Mucosa of descending colon (tissue), 3 donors: ENCODE measurements around the gene CDH15. TPM values are rescaled to one million over a fixed set of nuclear protein-coding genes. Genes with fewer than 3 reads are reported as not detected.

Experiments
- ATAC-seq: fragments of 200-7000 bp; cut with Tn5 transposase; one replicate; pipeline ENCODE4 v1.9.1; 2020; ENCODE audit warnings: mild to moderate bottlenecking, moderate library complexity
- DNase-seq, 3 donors: peaks; one replicate each; pipeline ENCODE4 v3.0.0-alpha.2; 2020
- H3K36me3 ChIP-seq: fragments of 200-600 bp; one replicate; pipeline ENCODE4 v1.8.0; 2021; ENCODE audit warnings: low read depth, mild to moderate bottlenecking
- H3K4me1 ChIP-seq: fragments of 200-600 bp; one replicate; pipeline ENCODE4 v1.8.0; 2021; ENCODE audit warnings: low read depth, mild to moderate bottlenecking
- H3K4me3 ChIP-seq: fragments of 200-600 bp; one replicate; pipeline ENCODE4 v1.8.0; 2021; ENCODE audit warnings: mild to moderate bottlenecking
- H3K9me3 ChIP-seq: fragments of 200-600 bp; one replicate; pipeline ENCODE4 v1.8.0; 2021; ENCODE audit warnings: mild to moderate bottlenecking
- CTCF ChIP-seq: fragments of 200-600 bp; IDR thresholded peaks from one replicate; pipeline ENCODE4 v1.8.0; 2022; ENCODE audit warnings: antibody characterized with exemption, mild to moderate bottlenecking
- intact Hi-C, 2 donors: fragments of 100-400 bp; cut with DNase I in 1 of 2; cut with micrococcal nuclease in 1 of 2; formaldehyde crosslinking; loops; one replicate each; pipeline versions ENCODE4 v1.11.0 to v1.11.1; 2022; cut with DNase I, micrococcal nuclease
- total RNA-seq, 3 donors: library from RNA; stranded (reverse); fragmentation: NEBNext Ultra II Directional in 2 of 3; extraction: Animal tissue kit (Norgen Biotek cat#: 25700) in 2 of 3; gene quantifications; one replicate each; pipeline versions ENCODE4 v1.2.1 to v1.2.4, GENCODE V29; 2021 to 2023
- donor health status: DM: no; HTN: no; CAD: no; lungs with moderate emphysema.
- donor health status: DM: no; HTN: no; CAD: no.
- donor health status: DM: no; HTN: yes; CAD: no.

Gene CDH15
- total RNA-seq, 3 donors from 2014 or later = not detected

GRCh38 chr16:89179148-89179484 is 7.6 kb downstream of the CDH15 start:
- DNase-seq (no peak), ATAC-seq (no peak)
- intact Hi-C loops = no loop called here
- Histone ChIP-seq H3K36me3 (no peaks in the 10 kb centered on the region), H3K4me1 (no peaks in the 10 kb centered on the region), H3K9me3 (no peaks in the 10 kb centered on the region), H3K4me3 (no peak overlapping the region)
- TF ChIP-seq CTCF = no peak

DNA sequence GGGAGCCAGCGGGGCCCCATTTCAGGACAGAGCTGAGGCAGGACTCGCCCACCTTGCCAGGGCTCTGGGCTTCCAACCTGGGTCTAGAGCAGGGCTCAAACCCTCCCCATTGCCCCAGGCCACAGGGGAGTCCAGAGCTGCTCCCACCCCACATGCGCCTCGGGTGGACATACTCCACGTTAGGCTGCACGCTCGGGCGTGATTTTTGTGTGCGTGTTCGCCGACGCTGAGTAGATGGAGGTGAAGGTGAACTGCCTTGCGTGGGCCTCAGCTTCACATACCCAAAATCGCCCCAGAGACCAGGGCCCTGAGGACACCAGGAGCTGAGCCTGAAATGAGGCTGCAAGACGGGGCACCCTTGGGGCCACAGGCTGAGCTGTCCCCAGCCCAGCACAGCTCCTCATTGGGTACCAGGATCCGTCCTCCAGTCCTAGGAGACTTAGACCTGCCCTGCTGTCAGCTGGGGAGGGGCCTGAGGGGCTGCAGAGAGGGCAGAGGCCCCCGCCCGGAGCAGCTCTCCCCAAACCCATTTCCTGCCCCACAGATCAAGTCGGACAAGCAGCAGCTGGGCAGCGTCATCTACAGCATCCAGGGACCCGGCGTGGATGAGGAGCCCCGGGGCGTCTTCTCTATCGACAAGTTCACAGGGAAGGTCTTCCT is 8.2 kb downstream of the CDH15 start:
- no peak for TF ChIP-seq CTCF
- Histone ChIP-seq H3K4me3 (no peak overlapping the region), H3K36me3 (no peaks in the 10 kb centered on the region), H3K4me1 (no peaks in the 10 kb centered on the region), H3K9me3 (no peaks in the 10 kb centered on the region)
- ATAC-seq (no peak), DNase-seq (no peak)
- intact Hi-C loops = no loop called here

- Histone ChIP-seq H3K36me3 (no peaks in the 10 kb centered on the region), H3K4me1 (no peaks in the 10 kb centered on the region), H3K4me3 (no peak overlapping the region), H3K9me3 (no peaks in the 10 kb centered on the region)
- ATAC-seq (no peak), DNase-seq (peak in 1 of 3 donors; percentile 40)
- intact Hi-C loops = no loop called here
- TF ChIP-seq CTCF = no peak
These were observed 11.9 kb downstream of the CDH15 start for GRCh38 chr16:89183463-89183862.

- ATAC-seq (no peak), DNase-seq (peak in 1 of 3 donors; percentile 39)
- Histone ChIP-seq H3K9me3 (no peaks in the 10 kb centered on the region), H3K36me3 (no peaks in the 10 kb centered on the region), H3K4me1 (no peaks in the 10 kb centered on the region), H3K4me3 (no peak overlapping the region)
- intact Hi-C loops = no loop called here
- no peak for TF ChIP-seq CTCF
These were observed 12.6 kb downstream of the CDH15 start for GRCh38 chr16:89183975-89184676.

DNA sequence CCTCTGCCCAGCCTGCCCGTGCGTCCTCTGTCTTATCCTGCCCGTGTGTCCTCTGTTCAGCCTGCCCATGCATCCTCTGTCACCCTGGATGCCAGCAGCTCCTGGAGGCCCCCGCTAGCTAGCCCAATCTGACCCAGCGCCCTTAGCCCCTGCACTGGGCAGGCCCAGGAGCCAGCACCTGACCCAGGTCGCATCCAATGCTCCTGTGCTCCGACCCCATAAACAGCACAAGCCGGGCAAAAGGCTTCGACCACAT is 13.1 kb downstream of the CDH15 start:
- H3K4me3 ChIP-seq = no peak overlapping the region
- no peaks in the 10 kb centered on the region for H3K9me3 ChIP-seq
- TF ChIP-seq CTCF = no peak
- no peaks in the 10 kb centered on the region for H3K4me1 ChIP-seq
- ATAC-seq (no peak), DNase-seq (no peak)
- H3K36me3 ChIP-seq = no peaks in the 10 kb centered on the region
- intact Hi-C loops = no loop called here
